Activated CD8-positive, alpha-beta T cell treated with anti-CD3 and anti-CD28 coated beads for 36 hours (primary cell): ENCODE data around the gene AKAP13. TPM values are rescaled to one million over a fixed set of nuclear protein-coding genes. Genes with fewer than 3 reads are reported as not detected.

Source experiments
- ATAC-seq: fragments of 200-7000 bp; cut with Tn5 transposase; one replicate; pipeline ENCODE4 v1.10.0; 2021; ENCODE audit warnings: mild to moderate bottlenecking, moderate library complexity
- CTCF ChIA-PET: fragments of 350-600 bp; sonication (Branson Sonifier 250); formaldehyde crosslinking; loops from one replicate; lab custom pipeline; 2021; ENCODE audit warnings: antibody characterized with exemption; lab: Charles Lee
- POLR2A ChIA-PET: fragments of 350-600 bp; sonication (Branson Sonifier 250); formaldehyde crosslinking; loops from one replicate; lab custom pipeline; 2021; ENCODE audit warnings: antibody characterized with exemption; lab: Charles Lee
- DNase-seq: peaks from one replicate; pipeline ENCODE4 v3.0.0-alpha.2; 2020
- H3K27ac Mint-ChIP-seq: one replicate; pipeline ENCODE4 v1.8.0; 2021; ENCODE audit warnings: mild to moderate bottlenecking, mixed read lengths
- H3K27me3 Mint-ChIP-seq: one replicate; pipeline ENCODE4 v1.8.0; 2021; ENCODE audit warnings: mixed read lengths
- H3K36me3 Mint-ChIP-seq: one replicate; pipeline ENCODE4 v1.8.0; 2021; ENCODE audit warnings: low read depth, mixed read lengths
- H3K4me1 Mint-ChIP-seq: one replicate; pipeline ENCODE4 v1.8.0; 2021; ENCODE audit warnings: low read depth, mixed read lengths
- H3K4me3 Mint-ChIP-seq: one replicate; pipeline ENCODE4 v1.8.0; 2021; ENCODE audit warnings: mild to moderate bottlenecking, moderate library complexity, mixed read lengths
- H3K9me3 Mint-ChIP-seq: one replicate; pipeline ENCODE4 v1.8.0; 2021; ENCODE audit warnings: mixed read lengths
- CTCF ChIP-seq: fragments of 200-600 bp; IDR thresholded peaks from one replicate; pipeline ENCODE4 v1.8.0; 2022; ENCODE audit warnings: antibody characterized with exemption, mild to moderate bottlenecking
- intact Hi-C: fragments of 100-400 bp; cut with micrococcal nuclease; formaldehyde crosslinking; loops from one replicate; pipeline ENCODE4 v1.10.0; 2022
- total RNA-seq, 2 experiments: library from RNA; stranded (reverse); gene quantifications; one replicate each; pipeline ENCODE4 v1.2.3, GENCODE V29; 2021

The AKAP13 gene
- total RNA-seq, 2 experiments from 2014 or later, result 79.1 to 79.5 TPM

- ChIA-PET CTCF (interaction anchor here (0.9 to 2.0 kb wide), 3 partner anchors 11 to 203 kb away, joined by 4 to 6 read pairs (median 4); no protein-coding TSS in a partner anchor), POLR2A (interaction anchor here (1.2 to 1.8 kb wide), 2 partner anchors 10 to 11 kb away, joined by 4 to 6 read pairs; no protein-coding TSS in a partner anchor)
- no peaks in the 10 kb centered on the region for H3K27me3 Mint-ChIP-seq
- H3K27ac Mint-ChIP-seq, result no peak overlapping the region
- TF ChIP-seq CTCF, result no peak
- H3K4me1 Mint-ChIP-seq, result peaks cover 67% of the 10 kb centered on the region
- no peaks in the 10 kb centered on the region for H3K36me3 Mint-ChIP-seq
- H3K4me3 Mint-ChIP-seq, result no peak overlapping the region
- no peaks in the 10 kb centered on the region for H3K9me3 Mint-ChIP-seq
- ATAC-seq (no peak), DNase-seq (no peak)
- intact Hi-C loops, result no loop called here
Observed at GRCh38 chr15:85499371-85499887, 119.0 kb downstream of the AKAP13 start.

GRCh38 chr15:85500060-85500708, 119.8 kb downstream of the AKAP13 start:
- CTCF ChIA-PET, result interaction anchor here (0.7 to 2.0 kb wide), 5 partner anchors 9 to 204 kb away, joined by 3 to 6 read pairs (median 4); no protein-coding TSS in a partner anchor
- intact Hi-C loops, result loop anchor here (10.0 kb wide), 1 partner anchor 205 kb away; no protein-coding TSS in a partner anchor
- Mint-ChIP-seq H3K36me3 (no peaks in the 10 kb centered on the region), H3K27me3 (no peaks in the 10 kb centered on the region), H3K27ac (no peak overlapping the region), H3K4me1 (peaks cover 69% of the 10 kb centered on the region), H3K9me3 (no peaks in the 10 kb centered on the region), H3K4me3 (no peak overlapping the region)
- no peak for TF ChIP-seq CTCF
- ATAC-seq (no peak), DNase-seq (no peak)
- POLR2A ChIA-PET, result interaction anchor here (0.9 to 1.8 kb wide), 3 partner anchors 10 to 143 kb away, joined by 3 to 6 read pairs (median 4); no protein-coding TSS in a partner anchor

GRCh38 chr15:85500729-85501128, 120.3 kb downstream of the AKAP13 start:
- intact Hi-C loops, result loop anchor here (10.0 kb wide), 1 partner anchor 206 kb away; no protein-coding TSS in a partner anchor
- CTCF ChIA-PET, result interaction anchor here (0.7 to 2.0 kb wide), 4 partner anchors 8 to 204 kb away, joined by 3 to 6 read pairs (median 4); no protein-coding TSS in a partner anchor
- ATAC-seq, result no peak

GRCh38 chr15:85501574-85501973, 121.2 kb downstream of the AKAP13 start:
- ATAC-seq (no peak), DNase-seq (no peak)
- ChIA-PET POLR2A (no interaction called here), CTCF (interaction anchor here (1.8 kb wide), 1 partner anchor 16 kb away, joined by 5 read pairs; no protein-coding TSS in a partner anchor)
- TF ChIP-seq CTCF, result no peak
- intact Hi-C loops, result loop anchor here (10.0 kb wide), 1 partner anchor 207 kb away; no protein-coding TSS in a partner anchor
- no peak overlapping the region for H3K27ac Mint-ChIP-seq
- H3K4me1 Mint-ChIP-seq, result peaks cover 71% of the 10 kb centered on the region
- no peak overlapping the region for H3K4me3 Mint-ChIP-seq
- no peaks in the 10 kb centered on the region for H3K27me3 Mint-ChIP-seq
- H3K36me3 Mint-ChIP-seq, result no peaks in the 10 kb centered on the region
- no peaks in the 10 kb centered on the region for H3K9me3 Mint-ChIP-seq

More at GRCh38 chr15:85500729-85501128, 120.3 kb downstream of the AKAP13 start:
- Mint-ChIP-seq H3K4me3 (no peak overlapping the region), H3K9me3 (no peaks in the 10 kb centered on the region), H3K36me3 (no peaks in the 10 kb centered on the region), H3K27me3 (no peaks in the 10 kb centered on the region), H3K27ac (no peak overlapping the region), H3K4me1 (peaks cover 70% of the 10 kb centered on the region)
- POLR2A ChIA-PET, result interaction anchor here (0.9 to 1.8 kb wide), 3 partner anchors 11 to 142 kb away, joined by 3 to 6 read pairs (median 4); no protein-coding TSS in a partner anchor
- DNase-seq, result no peak
- TF ChIP-seq CTCF, result no peak
